SK-N-SH (cell line): ENCODE measurements around the gene CTNNA3. TPM values are rescaled to one million over a fixed set of nuclear protein-coding genes. Genes with fewer than 3 reads are reported as not detected.

Source experiments
- CTCF ChIA-PET: fragments of 300-600, 350-600 bp; formaldehyde crosslinking; extraction: SDS; loops from one replicate; lab custom pipeline; 2021; lab: Yijun Ruan, JAX
- POLR2A ChIA-PET: fragments of 350-600 bp; sonication (Branson Sonifier 250); formaldehyde crosslinking; extraction: SDS; loops from one replicate; lab custom pipeline; 2020; ENCODE audit warnings: antibody characterized with exemption, inconsistent platforms; lab: Yijun Ruan, JAX
- DNase-seq: peaks from one replicate; pipeline ENCODE4 v3.0.0; 2012
- H2AFZ ChIP-seq: fragments of 200-600 bp; sonication (generic); 2 replicates; pipeline ENCODE4 v1.8.1; 2016; ENCODE audit warnings: antibody characterized with exemption, mild to moderate bottlenecking, low read depth
- H3F3A ChIP-seq: fragments of 200-600 bp; sonication (generic); replicated peaks from 2 replicates; pipeline ENCODE3; 2016; ENCODE audit warnings: antibody characterized with exemption, mild to moderate bottlenecking; ENCODE audit not compliant: insufficient read depth
- H3K27ac ChIP-seq, 2 experiments: fragments of 200-500 bp in 1 of 2; fragments of 200-600 bp in 1 of 2; sonication (Bioruptor generic) in 1 of 2; sonication (generic), shearing (Covaris generic) in 1 of 2; 2 replicates each; pipeline versions ENCODE4 v1.5.1 to v1.6.1; 2014 to 2016; ENCODE audit warnings: low read depth in 2 of 2, inconsistent platforms in 1 of 2, low read length in 1 of 2, mild to moderate bottlenecking in 1 of 2, mixed read lengths in 1 of 2
- H3K27me3 ChIP-seq: fragments of 200-600 bp; sonication (generic), shearing (Covaris generic); 2 replicates; pipeline ENCODE4 v1.6.1; 2016; ENCODE audit warnings: mixed run types; ENCODE audit not compliant: insufficient read depth
- H3K36me3 ChIP-seq, 2 experiments: fragments of 200-500 bp in 1 of 2; fragments of 200-600 bp in 1 of 2; sonication (Bioruptor generic) in 1 of 2; sonication (generic) in 1 of 2; replicated peaks in 1 of 2; 2 replicates each; pipeline versions ENCODE3 to v1.5.1; 2014 to 2016; ENCODE audit warnings: low read length in 1 of 2, mild to moderate bottlenecking in 1 of 2; ENCODE audit not compliant: insufficient read depth in 2 of 2, control insufficient read depth in 1 of 2
- H3K4me1 ChIP-seq, 2 experiments: fragments of 200-500 bp in 1 of 2; fragments of 200-600 bp in 1 of 2; sonication (Bioruptor generic) in 1 of 2; sonication (generic), shearing (Covaris generic) in 1 of 2; 2 replicates each; pipeline versions ENCODE4 v1.5.1 to v1.6.1; 2014 to 2016; ENCODE audit warnings: low read depth in 1 of 2, low read length in 1 of 2, mixed run types in 1 of 2; ENCODE audit not compliant: insufficient read depth in 2 of 2, control insufficient read depth in 1 of 2
- H3K4me2 ChIP-seq: fragments of 200-600 bp; sonication (generic), shearing (Covaris generic); 2 replicates; pipeline ENCODE4 v1.6.1; 2017; ENCODE audit warnings: mixed run types
- H3K4me3 ChIP-seq, 2 experiments: fragments of 200-500 bp in 1 of 2; fragments of 200-600 bp in 1 of 2; sonication (Bioruptor generic) in 1 of 2; sonication (generic), shearing (Covaris generic) in 1 of 2; 2 replicates each; pipeline versions ENCODE4 v1.5.1 to v1.8.1; 2014 to 2016; ENCODE audit warnings: low read depth in 2 of 2, inconsistent platforms in 1 of 2, low read length in 1 of 2, mild to moderate bottlenecking in 1 of 2, mixed read lengths in 1 of 2, moderate library complexity in 1 of 2
- H3K79me2 ChIP-seq: fragments of 200-600 bp; sonication (generic); 2 replicates; pipeline ENCODE4 v1.8.1; 2017; ENCODE audit warnings: mild to moderate bottlenecking; ENCODE audit not compliant: insufficient read depth
- H3K9ac ChIP-seq: fragments of 200-600 bp; sonication (generic); 2 replicates; pipeline ENCODE4 v1.6.1; 2017; ENCODE audit warnings: mixed run types
- H3K9me2 ChIP-seq: fragments of 200-600 bp; sonication (generic); 2 replicates; pipeline ENCODE4 v1.6.1; 2017; ENCODE audit warnings: mixed run types
- H3K9me3 ChIP-seq: fragments of 200-600 bp; sonication (generic); 2 replicates; pipeline ENCODE4 v1.6.1; 2017; ENCODE audit warnings: mixed run types, mild to moderate bottlenecking, moderate library complexity
- H4K20me1 ChIP-seq: fragments of 200-600 bp; sonication (generic); 2 replicates; pipeline ENCODE4 v1.6.1; 2017; ENCODE audit warnings: mild to moderate bottlenecking, mixed run types; ENCODE audit not compliant: insufficient read depth
- CHD2 ChIP-seq: fragments of 150-350 bp; IDR thresholded peaks from 2 replicates; pipeline ENCODE4 v1.6.1; 2018; ENCODE audit warnings: low read length; ENCODE audit not compliant: partially characterized antibody
- ELF1 ChIP-seq: IDR thresholded peaks from 2 replicates; pipeline ENCODE4 v1.4.0; 2012
- EP300 ChIP-seq, 2 experiments: IDR thresholded peaks; 2 replicates each; pipeline versions ENCODE4 v1.4.0 to v1.6.1; 2012; ENCODE audit warnings: borderline replicate concordance in 1 of 2, low read depth in 1 of 2, low read length in 1 of 2
- EZH2phosphoT487 ChIP-seq: fragments of 200-600 bp; sonication (generic); IDR thresholded peaks from 2 replicates; pipeline ENCODE4 v1.6.1; 2017; ENCODE audit warnings: low read depth, mixed run types, mild to moderate bottlenecking, antibody characterized with exemption, moderate library complexity, borderline replicate concordance
- FOSL2 ChIP-seq: IDR thresholded peaks from 2 replicates; pipeline ENCODE4 v1.4.0; 2012; ENCODE audit warnings: low read depth, mild to moderate bottlenecking, moderate library complexity, borderline replicate concordance
- FOXJ3 ChIP-seq: sonication (generic); formaldehyde crosslinking; IDR thresholded peaks from 2 replicates; pipeline ENCODE4 v1.5.1; 2020; ENCODE audit warnings: mild to moderate bottlenecking, missing genetic modification reagents
- FOXM1 ChIP-seq: IDR thresholded peaks from 2 replicates; pipeline ENCODE4 v1.4.0; 2012; ENCODE audit warnings: low read depth, mild to moderate bottlenecking
- GABPA ChIP-seq: IDR thresholded peaks from 2 replicates; pipeline ENCODE4 v1.4.0; 2012; ENCODE audit warnings: low read depth, mild to moderate bottlenecking
- JUND ChIP-seq: IDR thresholded peaks from 2 replicates; pipeline ENCODE4 v1.4.0; 2012
- MAX ChIP-seq: IDR thresholded peaks from 2 replicates; pipeline ENCODE4 v1.4.0; 2012; ENCODE audit warnings: low read depth
- MEF2A ChIP-seq: IDR thresholded peaks from 2 replicates; pipeline ENCODE4 v1.4.0; 2012; ENCODE audit warnings: low read depth, borderline replicate concordance
- NFIC ChIP-seq: IDR thresholded peaks from 2 replicates; pipeline ENCODE4 v1.4.0; 2012; ENCODE audit warnings: borderline replicate concordance
- NRF1 ChIP-seq: IDR thresholded peaks from 2 replicates; pipeline ENCODE4 v1.6.1; 2012; ENCODE audit warnings: low read depth, mild to moderate bottlenecking, low read length
- PBX3 ChIP-seq: IDR thresholded peaks from 2 replicates; pipeline ENCODE4; 2012
- POLR2AphosphoS5 ChIP-seq: IDR thresholded peaks from 2 replicates; pipeline ENCODE4 v1.6.1; 2012; ENCODE audit warnings: low read depth, low read length
- RAD21 ChIP-seq: IDR thresholded peaks from 2 replicates; pipeline ENCODE4 v1.6.1; 2012; ENCODE audit warnings: mild to moderate bottlenecking, low read length
- RFX5 ChIP-seq: IDR thresholded peaks from 2 replicates; pipeline ENCODE4 v1.6.1; 2012; ENCODE audit warnings: mild to moderate bottlenecking, improper control_type of control experiment, low read length
- TAF1 ChIP-seq: IDR thresholded peaks from 2 replicates; pipeline ENCODE4 v1.6.1; 2012; ENCODE audit warnings: low read depth, mild to moderate bottlenecking, low read length, moderate library complexity, borderline replicate concordance
- TEAD4 ChIP-seq: IDR thresholded peaks from 2 replicates; pipeline ENCODE4 v1.4.0; 2012; ENCODE audit warnings: mild to moderate bottlenecking, borderline replicate concordance; ENCODE audit not compliant: insufficient read depth
- USF1 ChIP-seq: IDR thresholded peaks from 2 replicates; pipeline ENCODE4 v1.4.0; 2012; ENCODE audit warnings: low read depth, borderline replicate concordance
- USF2 ChIP-seq: fragments of 150-350 bp; IDR thresholded peaks from 2 replicates; pipeline ENCODE4 v1.6.1; 2017; ENCODE audit warnings: antibody characterized with exemption, low read length, low read depth, borderline replicate concordance
- WGBS: methylation state at CpG from one replicate; pipeline ENCODE4 v1.1.6; 2017; ENCODE audit warnings: low lambda C conversion rate; 5-methylcytosine and 5-hydroxymethylcytosine counted together
- polyA plus RNA-seq, 3 experiments: library from polyadenylated mRNA; depleted of rRNA; stranded (reverse); fragments of >200 nt; gene quantifications; 2 replicates each; pipeline ENCODE4 v1.2.3, GENCODE V29; 2012

CTNNA3 gene
- polyA plus RNA-seq, 1 of the 3 experiments (the other 2 are of a cell fraction): not detected

GRCh38 chr10:66472156-66472555 lies 1223.8 kb downstream of the CTNNA3 start:
- H3K4me3 ChIP-seq: no peak overlapping the region
- H3K27ac ChIP-seq: no peak overlapping the region
- H3K9ac ChIP-seq: no peak overlapping the region
- no peak for DNase-seq
- H3K79me2 ChIP-seq: no peaks in the 10 kb centered on the region
- no peak for TF ChIP-seq FOXJ3 (CRISPR knock-in tag)
- TF ChIP-seq POLR2AphosphoS5: no peak
- no peak for TF ChIP-seq CHD2
- TF ChIP-seq TEAD4: no peak
- TF ChIP-seq RAD21: no peak
- TF ChIP-seq RFX5: no peak
- no peak for TF ChIP-seq USF1
- TF ChIP-seq GABPA: no peak
- no peak for TF ChIP-seq EP300 (IDR thresholded peaks at IDR 0.05; ENCODE audit: borderline replicate concordance in 1 of 2, low read depth in 1 of 2, low read length in 1 of 2)
- no peak for TF ChIP-seq USF2
- TF ChIP-seq FOXM1: no peak
- TF ChIP-seq EZH2phosphoT487: no peak
- no peak overlapping the region for H3K4me2 ChIP-seq
- H3K9me3 ChIP-seq: no peaks in the 10 kb centered on the region
- no peaks in the 10 kb centered on the region for H3K9me2 ChIP-seq
- no peaks in the 10 kb centered on the region for H3K4me1 ChIP-seq
- POLR2A ChIA-PET: no interaction called here
- H3F3A ChIP-seq: no peaks in the 10 kb centered on the region
- no peak overlapping the region for H2AFZ ChIP-seq
- H3K36me3 ChIP-seq: no peaks in the 10 kb centered on the region
- WGBS: 0% methylated on average over 1 of the region's 1 CpG
- H3K27me3 ChIP-seq: no peaks in the 10 kb centered on the region
- no peaks in the 10 kb centered on the region for H4K20me1 ChIP-seq
- CTCF ChIA-PET: no interaction called here

GRCh38 chr10:66467042-66467441 lies 1229.0 kb downstream of the CTNNA3 start:
- Histone ChIP-seq H3K27me3 (no peaks in the 10 kb centered on the region), H3K9me3 (no peaks in the 10 kb centered on the region), H3K9me2 (no peaks in the 10 kb centered on the region), H3K27ac (no peak overlapping the region), H2AFZ (no peak overlapping the region), H3K4me2 (no peak overlapping the region), H3K4me1 (no peaks in the 10 kb centered on the region), H3K9ac (no peak overlapping the region), H3K36me3 (no peaks in the 10 kb centered on the region), H4K20me1 (no peaks in the 10 kb centered on the region), H3K79me2 (no peaks in the 10 kb centered on the region), H3F3A (no peaks in the 10 kb centered on the region), H3K4me3 (no peak overlapping the region)
- no peak for DNase-seq
- WGBS: 5% methylated on average over 1 of the region's 1 CpG
- ChIA-PET POLR2A (no interaction called here), CTCF (no interaction called here)
- TF ChIP-seq RFX5 (no peak), FOXM1 (no peak), TAF1 (no peak), EZH2phosphoT487 (no peak), POLR2AphosphoS5 (no peak), FOSL2 (no peak), MEF2A (no peak), FOXJ3 (CRISPR knock-in tag) (no peak), NFIC (no peak), NRF1 (no peak), CHD2 (no peak), USF1 (no peak), JUND (no peak), ELF1 (no peak), RAD21 (no peak), TEAD4 (no peak), PBX3 (no peak), MAX (no peak)
